Endodermal cell (in vitro differentiated cells): Measurements from ENCODE around the gene CDK3. TPM values are rescaled to one million over a fixed set of nuclear protein-coding genes. Genes with fewer than 3 reads are reported as not detected.

ENCODE experiments used
- DNase-seq: peaks from one replicate; pipeline ENCODE4 v3.0.0-alpha.2; 2017
- H3K27ac ChIP-seq: 2 replicates; pipeline ENCODE4 v1.5.1; 2013; ENCODE audit warnings: mild to moderate bottlenecking, low read depth, low read length, moderate library complexity
- H3K27me3 ChIP-seq: 2 replicates; pipeline ENCODE4 v1.6.1; 2013; ENCODE audit warnings: mild to moderate bottlenecking, low read length, moderate library complexity; ENCODE audit not compliant: insufficient read depth, control insufficient read depth, poor library complexity, severe bottlenecking
- H3K36me3 ChIP-seq: 2 replicates; pipeline ENCODE4 v1.7.0; 2013; ENCODE audit warnings: mild to moderate bottlenecking, low read length, moderate library complexity; ENCODE audit not compliant: control insufficient read depth, insufficient read depth
- H3K4me1 ChIP-seq: one replicate; pipeline ENCODE4 v1.7.0; 2013; ENCODE audit warnings: low read length; ENCODE audit not compliant: control insufficient read depth, insufficient read depth
- H3K4me3 ChIP-seq: 2 replicates; pipeline ENCODE4 v1.5.1; 2013; ENCODE audit warnings: mild to moderate bottlenecking, low read length, moderate library complexity
- H3K9ac ChIP-seq: 2 replicates; pipeline ENCODE4 v1.6.1; 2013; ENCODE audit warnings: mild to moderate bottlenecking, low read length, moderate library complexity; ENCODE audit not compliant: poor library complexity, severe bottlenecking; ENCODE audit errors: extremely low read depth
- H3K9me3 ChIP-seq: 2 replicates; pipeline ENCODE4 v1.6.1; 2013; ENCODE audit warnings: mild to moderate bottlenecking, low read length, moderate library complexity; ENCODE audit not compliant: control insufficient read depth
- H3K27ac Mint-ChIP-seq: 2 replicates; pipeline ENCODE4 v1.8.0; 2020; ENCODE audit warnings: mixed read lengths
- H3K27me3 Mint-ChIP-seq: 2 replicates; pipeline ENCODE4 v1.8.0; 2021; ENCODE audit warnings: mild to moderate bottlenecking, mixed read lengths; ENCODE audit not compliant: insufficient read depth
- H3K36me3 Mint-ChIP-seq: 2 replicates; pipeline ENCODE4 v1.8.0; 2020; ENCODE audit warnings: low read depth, mixed read lengths
- H3K4me1 Mint-ChIP-seq: 2 replicates; pipeline ENCODE4 v1.8.0; 2020; ENCODE audit warnings: mixed read lengths
- H3K4me3 Mint-ChIP-seq: 2 replicates; pipeline ENCODE4 v1.8.0; 2020; ENCODE audit warnings: mild to moderate bottlenecking, moderate library complexity, mixed read lengths
- H3K9me3 Mint-ChIP-seq: 2 replicates; pipeline ENCODE4 v1.8.0; 2020; ENCODE audit warnings: mild to moderate bottlenecking, mixed read lengths
- CTCF ChIP-seq: fragments of 200-600 bp; sonication (generic); conservative IDR thresholded peaks from 2 replicates; pipeline ENCODE4 v1.5.0; 2021; ENCODE audit warnings: antibody characterized with exemption, mild to moderate bottlenecking
- WGBS, 2 experiments: methylation state at CpG; one replicate each; pipeline versions ENCODE4 v1.1.5 to v1.1.7; 2013; ENCODE audit warnings: missing lambda C conversion rate in 2 of 2, mixed read lengths in 1 of 2; ENCODE audit not compliant: insufficient coverage in 1 of 2, insufficient read length in 1 of 2; 5-methylcytosine and 5-hydroxymethylcytosine counted together
- total RNA-seq, 2 donors: library from RNA; stranded (reverse); fragmentation: NEBNext Ultra II Directional in 1 of 2; extraction: Animal tissue kit (Norgen Biotek cat#: 25700) in 1 of 2; gene quantifications; 2 replicates in 1 of 2; 3 replicates in 1 of 2; pipeline ENCODE4 v1.2.1, GENCODE V29; 2021

CDK3 gene
- total RNA-seq, 2 donors from 2014 or later: 7.3 to 11.7 TPM

- H3K9ac ChIP-seq: no peak overlapping the region
- no peak overlapping the region for H3K27ac ChIP-seq
- H3K36me3 ChIP-seq: no peaks in the 10 kb centered on the region
- Mint-ChIP-seq H3K4me3 (no peak overlapping the region), H3K27ac (no peak overlapping the region), H3K36me3 (no peaks in the 10 kb centered on the region), H3K4me1 (peaks cover 5% of the 10 kb centered on the region), H3K9me3 (no peaks in the 10 kb centered on the region), H3K27me3 (peaks cover 6% of the 10 kb centered on the region)
- H3K27me3 ChIP-seq: no peaks in the 10 kb centered on the region
- TF ChIP-seq CTCF: no peak
- H3K4me3 ChIP-seq: no peak overlapping the region
- H3K4me1 ChIP-seq: no peaks in the 10 kb centered on the region
- H3K9me3 ChIP-seq: no peaks in the 10 kb centered on the region
- 85 to 94% methylated on average over 2 to 5 of the region's 5 CpGs for WGBS, 2 experiments
- DNase-seq: no peak
These were observed 11.3 kb downstream of the CDK3 start for GRCh38 chr17:76011951-76012350.

GRCh38 chr17:76013377-76013932 lies 12.8 kb downstream of the CDK3 start:
- Mint-ChIP-seq H3K4me3 (no peak overlapping the region), H3K27ac (peak overlapping the region; percentile 44), H3K9me3 (no peaks in the 10 kb centered on the region), H3K27me3 (peaks cover 8% of the 10 kb centered on the region), H3K36me3 (no peaks in the 10 kb centered on the region), H3K4me1 (peaks cover 5% of the 10 kb centered on the region)
- no peak for DNase-seq
- no peaks in the 10 kb centered on the region for H3K4me1 ChIP-seq
- H3K36me3 ChIP-seq: no peaks in the 10 kb centered on the region
- no peak overlapping the region for H3K27ac ChIP-seq
- no peaks in the 10 kb centered on the region for H3K9me3 ChIP-seq
- H3K9ac ChIP-seq: no peak overlapping the region
- no peak for TF ChIP-seq CTCF
- H3K27me3 ChIP-seq: no peaks in the 10 kb centered on the region
- WGBS, 2 experiments: 77 to 90% methylated on average over 7 to 15 of the region's 15 CpGs
- H3K4me3 ChIP-seq: no peak overlapping the region

DNA sequence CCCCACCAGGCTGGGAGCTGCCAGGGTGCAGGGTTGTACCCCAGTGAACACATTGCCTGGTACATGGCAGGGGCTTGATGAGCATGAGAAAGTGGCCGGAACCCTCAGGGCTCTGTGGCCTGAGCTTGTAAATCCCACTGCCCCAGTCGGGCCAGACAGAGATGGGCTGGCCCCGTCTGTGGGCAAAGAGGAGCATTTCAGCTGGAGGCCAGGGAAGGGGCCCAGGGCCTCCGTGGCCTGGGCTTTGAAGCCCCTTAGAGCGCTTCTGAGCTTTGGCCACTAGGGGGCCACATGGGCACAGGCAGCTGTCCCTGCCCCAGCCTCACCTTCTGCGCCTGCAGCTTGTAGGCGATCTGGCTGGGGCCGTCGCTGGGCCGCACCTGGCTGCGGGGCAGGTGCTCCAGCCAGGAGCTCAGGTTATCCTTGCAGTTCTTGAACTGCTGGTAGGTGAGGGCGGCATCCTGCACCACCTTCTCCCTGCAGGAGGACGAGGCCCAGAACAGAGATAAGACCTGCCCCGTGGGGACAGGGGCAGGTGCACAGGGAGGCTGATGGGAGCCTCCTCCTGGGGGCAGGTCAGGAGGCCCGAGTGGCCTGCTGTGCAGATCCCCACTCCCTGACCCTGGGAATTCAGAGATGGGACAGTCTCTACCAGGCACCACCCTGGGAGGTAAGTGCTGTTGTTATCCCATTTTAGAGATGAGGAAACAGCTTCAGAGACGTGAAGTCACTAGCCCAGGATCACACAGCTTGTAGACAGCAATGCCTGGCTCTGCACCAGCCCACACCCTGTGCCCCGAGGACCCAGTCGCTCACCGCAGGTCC lies 13.7 kb downstream of the CDK3 start:
- no peaks in the 10 kb centered on the region for H3K27me3 ChIP-seq
- H3K27ac ChIP-seq: no peak overlapping the region
- WGBS, 2 experiments: 43 to 53% methylated on average over 13 to 19 of the region's 19 CpGs
- peak; percentile 99 for TF ChIP-seq CTCF
- H3K9me3 Mint-ChIP-seq: no peaks in the 10 kb centered on the region
- no peaks in the 10 kb centered on the region for H3K9me3 ChIP-seq
- H3K36me3 Mint-ChIP-seq: no peaks in the 10 kb centered on the region
- H3K4me1 Mint-ChIP-seq: peaks cover 5% of the 10 kb centered on the region
- no peaks in the 10 kb centered on the region for H3K36me3 ChIP-seq
- no peaks in the 10 kb centered on the region for H3K4me1 ChIP-seq
- no peak overlapping the region for H3K27ac Mint-ChIP-seq
- DNase-seq: peak; percentile 98
- no peak overlapping the region for H3K4me3 Mint-ChIP-seq
- H3K9ac ChIP-seq: no peak overlapping the region
- H3K4me3 ChIP-seq: no peak overlapping the region
- peaks cover 8% of the 10 kb centered on the region for H3K27me3 Mint-ChIP-seq
